NCI-H82 (cell line): ENCODE measurements around the gene C22orf42.
"Not testable (repeated sequence)": the region's sequence is repeated elsewhere in the genome, so short reads cannot be mapped to it uniquely, and the experiment has no call there.

Source experiments
- DNase-seq: peaks from one replicate; lab custom pipeline; 2025; lab: John Stamatoyannopoulos, UW

C22orf42 gene

DNA sequence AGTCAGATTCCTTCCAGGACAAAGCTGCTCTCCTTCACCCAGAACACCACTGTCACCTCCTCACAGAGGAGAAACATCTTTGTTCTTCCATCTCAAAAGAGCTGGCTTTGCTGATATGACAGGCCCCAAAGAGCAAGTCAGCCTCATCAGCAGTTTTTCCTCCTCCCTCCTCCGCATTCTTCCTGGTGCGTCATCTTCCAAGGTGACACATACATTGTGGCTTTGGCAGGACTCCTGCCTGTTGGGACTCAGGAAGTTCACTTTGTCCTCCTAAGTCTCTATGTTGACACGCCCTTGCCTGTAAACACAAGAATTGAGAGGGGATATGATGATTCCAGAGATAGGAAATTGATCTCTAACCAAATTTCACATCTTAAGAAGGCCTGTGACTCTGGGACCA is 23.1 kb downstream of the C22orf42 start:
- not testable (repeated sequence) for DNase-seq

DNA sequence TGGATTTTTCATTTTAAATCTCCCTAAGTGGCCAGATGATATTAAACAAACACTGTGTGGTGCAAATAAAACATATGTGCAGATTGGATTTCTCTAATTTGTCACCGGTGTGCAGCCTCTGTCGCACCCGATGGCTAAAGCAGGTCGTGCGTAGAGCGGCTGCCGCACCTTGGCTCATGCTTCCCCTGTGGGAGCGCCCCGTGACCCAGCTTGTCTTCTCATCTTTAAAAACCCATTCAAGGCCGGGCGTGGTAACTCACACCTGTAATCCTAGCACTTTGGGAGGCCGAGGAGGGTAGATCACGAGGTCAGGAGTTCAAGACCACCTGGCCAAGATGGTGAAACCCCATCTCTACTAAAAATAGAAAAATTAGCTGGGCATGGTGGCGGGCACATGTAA is 24.3 kb downstream of the C22orf42 start:
- not testable (repeated sequence) for DNase-seq

DNA sequence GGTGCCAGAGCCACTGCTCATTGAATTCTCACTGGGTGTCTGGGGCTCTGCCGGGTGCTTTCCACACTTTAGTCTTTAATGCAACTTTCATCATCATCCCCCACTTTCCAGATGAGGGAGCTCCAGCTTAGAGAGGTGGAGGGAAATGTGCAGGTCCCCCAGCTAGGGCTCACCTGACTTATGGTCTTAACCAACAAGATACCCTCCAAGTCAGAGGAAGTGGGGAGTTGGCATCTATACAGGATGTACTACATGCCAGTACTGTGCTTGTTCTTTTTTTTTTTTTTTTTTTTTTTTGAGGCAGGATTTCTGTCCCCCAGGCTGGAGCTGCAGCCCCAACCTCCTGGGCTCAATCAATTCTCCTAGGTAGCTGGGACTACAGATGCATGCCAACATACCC is 26.3 kb downstream of the C22orf42 start:
- no peak for DNase-seq

DNA sequence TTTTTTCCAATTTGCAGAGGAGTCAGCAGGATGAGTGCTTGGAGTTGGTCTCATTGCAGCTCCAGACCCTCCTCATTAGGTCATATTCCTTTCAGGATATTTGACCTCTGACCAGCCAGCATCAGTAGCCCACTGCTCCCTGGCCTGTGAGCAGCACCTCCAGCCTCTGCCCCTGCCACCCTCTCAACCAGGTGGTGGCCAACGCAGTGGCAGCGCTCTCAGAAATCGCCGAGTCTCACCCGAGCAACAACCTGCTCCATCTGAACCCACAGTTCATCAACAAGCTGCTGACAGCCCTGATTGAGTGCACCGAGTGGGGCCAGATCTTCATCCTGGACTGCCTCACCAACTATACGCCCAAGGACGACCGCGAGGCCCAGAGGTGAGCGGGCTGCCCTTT is 27.0 kb downstream of the C22orf42 start:
- no peak for DNase-seq

DNA sequence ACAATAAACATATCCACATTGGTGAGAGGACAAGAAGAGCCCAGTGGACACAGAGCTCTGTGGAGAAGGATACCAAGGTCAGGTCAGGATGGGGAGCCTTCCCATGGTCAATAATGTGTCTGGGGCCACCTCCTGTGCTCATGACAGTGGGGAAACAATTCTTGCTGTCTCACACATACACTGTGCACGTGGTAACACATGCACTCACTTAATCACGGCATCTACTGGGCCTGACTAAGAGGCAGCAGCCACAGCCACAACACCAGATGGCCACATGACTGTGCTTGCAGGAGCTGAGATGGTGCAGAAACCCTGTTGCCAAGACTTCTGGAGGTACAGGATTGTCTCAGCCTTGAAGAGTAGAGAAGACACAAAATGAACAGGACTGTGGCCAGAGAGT is 28.6 kb downstream of the C22orf42 start:
- DNase-seq = no peak

DNA sequence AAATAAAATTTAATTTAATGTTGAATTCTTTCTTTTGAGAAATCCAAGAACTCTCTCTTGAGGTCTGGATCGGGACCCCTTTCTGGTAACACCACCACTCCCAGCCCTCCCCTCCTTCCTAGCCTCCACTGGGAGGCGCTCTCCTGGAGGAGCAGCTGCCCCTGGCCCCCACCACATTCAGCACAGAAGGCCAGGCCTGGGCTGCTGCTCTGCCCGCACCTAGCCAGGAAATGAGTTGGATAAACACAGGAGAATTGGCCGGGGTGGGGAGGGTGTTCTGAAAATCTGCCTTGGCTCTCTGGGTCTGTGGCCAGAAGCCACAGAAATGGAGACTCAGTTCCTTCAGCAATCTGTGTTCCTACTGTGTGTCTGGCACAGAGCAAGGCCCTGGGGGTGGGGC is 31.2 kb downstream of the C22orf42 start:
- DNase-seq = peak; percentile 24

DNA sequence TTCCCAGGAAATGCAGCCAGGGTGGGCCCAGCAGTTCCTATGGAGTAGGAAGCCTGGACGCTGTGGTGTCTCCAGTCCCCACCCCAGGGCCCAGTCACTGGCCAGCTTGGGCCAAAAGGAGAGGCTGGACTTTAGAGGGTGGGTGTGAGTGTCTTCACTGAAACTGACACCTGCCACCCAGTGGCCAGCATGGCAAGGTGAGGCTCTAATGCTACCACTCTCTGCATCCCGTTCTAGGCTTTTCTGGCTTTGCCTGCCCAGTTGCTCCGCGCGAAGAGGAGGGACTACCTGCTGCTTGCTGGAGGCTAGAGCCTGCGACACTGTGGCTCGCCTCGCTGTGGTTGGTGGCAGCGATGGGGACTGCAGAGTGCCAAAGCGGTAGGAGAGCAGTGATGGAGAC is 35.4 kb downstream of the C22orf42 start:
- no peak for DNase-seq

DNA sequence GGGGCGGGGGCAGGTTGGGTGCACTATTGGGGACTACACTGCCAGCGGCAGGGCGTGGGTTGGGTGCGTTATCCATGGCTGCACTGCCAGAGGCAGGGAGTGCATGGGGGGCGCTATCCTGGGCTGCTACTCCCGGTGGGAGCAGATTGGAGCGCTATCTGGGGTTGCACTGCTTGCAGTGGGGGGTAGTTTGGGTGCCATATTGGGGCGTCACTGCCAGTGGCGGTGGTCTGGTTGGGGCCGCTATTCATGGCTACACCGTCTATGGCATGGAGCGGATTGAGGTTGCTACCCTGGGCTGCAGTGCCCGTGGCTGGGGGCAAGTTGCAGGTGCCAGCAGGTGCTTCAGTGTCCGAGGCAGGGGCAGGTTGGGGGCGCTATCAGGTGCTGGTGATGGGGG is 36.2 kb downstream of the C22orf42 start:
- DNase-seq = no peak

DNA sequence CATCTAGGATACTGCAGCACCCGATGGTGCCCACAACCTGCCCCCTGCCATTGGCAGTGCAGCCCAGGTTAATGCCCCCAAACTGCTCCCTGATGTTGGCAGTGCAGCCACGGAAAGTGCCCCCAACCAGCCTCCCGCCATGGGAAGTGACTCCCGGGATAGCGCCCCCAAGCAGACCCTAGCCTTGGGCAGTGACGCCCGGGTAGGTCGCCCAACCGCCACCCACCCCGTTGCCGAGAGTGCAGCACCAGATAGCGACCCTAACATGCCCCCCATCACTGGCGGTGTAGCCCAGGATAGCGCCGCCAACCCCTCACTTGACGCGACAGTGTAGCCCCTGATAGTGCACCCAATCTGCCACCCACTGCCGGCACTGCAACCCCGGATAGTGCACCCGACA is 38.5 kb downstream of the C22orf42 start:
- DNase-seq = no peak

DNA sequence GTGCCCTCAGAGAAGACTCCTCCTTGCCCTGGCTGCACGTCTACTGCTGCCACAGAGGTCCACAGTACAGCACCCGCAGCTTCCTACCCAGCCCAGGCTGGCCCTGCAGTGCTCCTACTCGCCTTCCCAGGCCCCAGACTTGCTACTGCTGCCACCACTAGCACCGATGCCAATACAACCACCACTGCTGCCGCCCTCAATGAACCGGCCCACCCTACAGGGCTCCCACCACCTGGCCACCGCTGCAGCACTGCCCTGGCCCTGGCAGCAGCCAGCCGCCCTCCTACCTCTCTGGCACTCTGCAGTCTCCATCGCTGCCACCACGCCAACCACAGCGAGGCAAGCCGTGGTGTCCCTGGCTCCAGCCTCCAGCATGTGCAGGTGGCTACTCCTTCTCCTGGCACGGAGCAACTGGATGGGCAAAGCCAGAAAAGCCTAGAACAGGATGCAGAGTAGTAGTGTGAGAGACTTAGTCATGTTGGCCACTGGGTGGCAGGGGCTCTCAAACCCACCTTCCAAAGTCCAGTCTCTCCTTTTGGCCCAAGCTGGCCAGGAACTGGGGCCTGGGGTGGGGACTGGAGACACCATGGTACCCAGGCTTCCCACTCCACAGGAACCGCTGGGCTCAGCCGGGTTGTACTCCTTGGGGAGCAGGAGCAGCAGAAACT is 39.4 kb downstream of the C22orf42 start:
- no peak for DNase-seq

DNA sequence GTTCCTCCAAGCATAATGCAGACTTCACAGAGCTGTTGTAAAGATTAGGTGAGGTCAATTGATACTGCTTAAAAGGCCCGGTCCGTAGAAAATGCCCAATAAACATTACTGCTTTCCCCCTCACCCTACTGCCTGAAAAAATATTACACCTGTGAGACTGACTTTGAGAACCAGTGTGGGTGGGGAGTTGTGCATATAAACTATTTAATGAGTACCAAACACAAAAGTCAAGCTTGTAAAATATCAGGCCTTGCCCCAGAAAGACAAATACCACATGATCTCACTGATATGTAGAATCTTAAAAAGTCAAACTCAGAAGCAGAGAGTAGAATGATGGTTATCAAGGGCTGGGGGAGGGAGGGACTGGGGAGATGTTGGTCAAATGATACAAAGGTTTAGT is 46.7 kb downstream of the C22orf42 start:
- DNase-seq = no peak

DNA sequence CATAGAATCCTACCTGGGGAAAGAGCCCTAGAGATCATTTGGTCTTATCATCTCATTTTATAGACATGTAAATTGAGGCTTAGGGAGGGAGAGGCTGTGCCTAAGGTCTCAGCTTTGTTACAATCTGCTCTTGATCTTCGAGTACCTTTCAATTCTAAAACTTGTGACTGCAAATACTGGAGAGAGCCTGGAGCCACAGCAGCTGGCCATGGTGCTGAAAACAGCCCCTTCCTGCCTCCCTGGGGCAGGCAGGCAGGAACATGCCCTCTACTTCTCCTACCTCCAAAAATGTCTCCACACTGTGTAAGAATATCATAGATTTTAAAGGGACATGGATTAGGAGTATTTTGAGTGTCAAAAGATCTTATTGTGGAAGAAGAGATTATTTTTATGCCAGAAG is 52.2 kb downstream of the C22orf42 start:
- no peak for DNase-seq

DNA sequence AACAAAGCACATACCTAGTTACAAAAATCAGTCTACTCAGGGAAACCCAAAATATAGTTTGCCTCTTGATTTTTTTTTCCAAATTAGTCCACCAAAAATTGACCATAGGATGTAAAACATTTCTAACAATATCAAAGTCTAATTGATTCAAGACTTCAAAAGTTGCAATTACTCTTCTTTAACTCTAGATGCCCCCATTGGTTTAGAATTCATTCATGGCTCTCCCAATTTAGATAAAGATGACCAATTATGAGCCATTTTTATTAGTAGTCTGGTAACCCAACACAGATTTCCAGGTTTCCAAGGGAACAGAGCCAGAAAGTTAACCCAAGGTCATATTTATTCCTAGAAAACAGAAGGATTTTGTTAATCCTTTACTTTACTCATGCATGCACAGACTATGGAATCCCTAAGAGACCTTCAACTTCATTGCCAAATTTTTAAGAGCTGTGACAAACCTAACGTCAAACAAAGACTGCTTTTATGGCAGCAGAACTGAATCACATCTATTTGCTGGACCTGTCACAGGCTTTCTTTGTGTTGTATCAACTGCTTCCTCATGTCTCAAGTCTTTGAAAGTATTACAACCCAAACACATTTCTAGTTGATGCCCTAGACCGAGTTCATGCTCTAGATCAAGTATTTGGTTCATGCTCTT is 55.3 kb downstream of the C22orf42 start:
- no peak for DNase-seq

DNA sequence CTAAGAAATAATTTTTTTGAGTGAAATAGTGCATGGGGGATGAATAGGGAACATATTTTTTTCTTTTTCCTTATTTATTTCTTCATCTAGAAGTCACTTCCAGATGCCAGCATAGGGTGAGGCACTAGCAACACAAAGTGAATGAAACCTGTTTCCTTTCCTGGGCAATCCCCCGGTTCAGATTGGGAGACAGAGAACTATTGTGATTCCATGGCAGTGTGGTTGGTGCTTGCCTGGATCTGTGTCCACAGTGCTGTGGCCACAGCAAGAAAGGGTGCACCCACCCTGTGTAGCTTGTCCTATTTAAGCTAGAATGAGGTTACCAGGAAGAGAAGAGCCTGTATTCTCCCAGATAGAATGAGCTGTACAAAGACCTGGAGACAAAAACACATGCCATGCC is 58.4 kb downstream of the C22orf42 start:
- no peak for DNase-seq
